ENCODE measurements around the gene RHO. TPM values are rescaled to one million over a fixed set of nuclear protein-coding genes. Genes with fewer than 3 reads are reported as not detected.
"Not testable (repeated sequence)": the region's sequence is repeated elsewhere in the genome, so short reads cannot be mapped to it uniquely, and the experiment has no call there.

Gene RHO
- total and polyA plus RNA-seq, 10 of the 15 experiments (the other 5 are each of a cell fraction or from before 2014, with no cell fraction given), result not detected

DNA sequence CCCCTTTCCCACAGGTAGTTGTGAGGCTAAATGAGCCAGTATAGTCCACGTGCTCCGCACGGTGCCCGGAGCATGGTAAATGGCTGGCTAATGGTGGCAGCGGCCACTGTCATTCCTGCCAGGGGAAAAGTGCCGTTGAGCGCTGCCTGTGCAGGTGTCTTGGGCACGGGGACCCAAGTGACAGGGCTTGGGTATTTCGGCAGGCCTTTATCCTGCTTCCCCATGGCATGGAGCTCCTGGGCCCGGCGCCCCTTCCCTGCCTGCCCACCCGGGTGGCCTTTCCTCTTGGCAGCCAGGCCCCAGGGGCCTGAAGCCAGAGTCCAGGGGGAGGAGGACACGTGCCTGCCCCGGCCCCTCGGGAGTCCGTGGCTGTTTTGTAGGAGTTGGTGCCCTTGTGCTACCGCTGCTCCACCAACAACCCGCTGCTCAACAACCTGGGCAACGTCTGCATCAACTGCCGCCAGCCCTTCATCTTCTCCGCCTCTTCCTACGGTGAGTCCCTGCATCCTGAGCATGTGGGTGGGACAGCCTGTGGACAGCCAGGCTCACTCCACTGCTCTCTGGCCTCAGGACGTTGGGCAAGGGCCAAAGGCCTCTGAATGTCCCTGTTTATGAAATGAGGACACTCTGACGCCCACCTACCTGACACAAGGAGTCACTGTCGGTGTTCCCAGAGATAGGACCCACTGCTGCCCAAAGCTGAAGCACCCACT, 13.2 kb upstream of the RHO start:
- in situ Hi-C loops (cut with MboI); DNase-seq (ENCODE audit: low read depth, low spot score); POLR2A ChIA-PET; H4K20me1 ChIP-seq (ENCODE audit: control insufficient read depth, insufficient read depth); BruUV-seq (replicated peaks); SMC1A ChIA-PET (ENCODE audit: uncharacterized antibody, unreplicated experiment); RAD21 ChIA-PET (ENCODE audit: unreplicated experiment); H3K4me2 ChIP-seq (ENCODE audit: control insufficient read depth, insufficient read depth); CTCF ChIA-PET; intact Hi-C loops (cut with micrococcal nuclease; ENCODE audit: unreplicated experiment); H3K79me2 ChIP-seq (ENCODE audit: control insufficient read depth, insufficient read depth, low read length); H3K9me3 ChIP-seq (replicated peaks; ENCODE audit: control insufficient read depth, insufficient read depth, low read length); H2AFZ ChIP-seq (ENCODE audit: control insufficient read depth, low read depth, low read length); H3K27me3 ChIP-seq (replicated peaks in 1 of 2; ENCODE audit: control insufficient read depth in 2 of 2, insufficient read depth in 2 of 2, low read length in 1 of 2); H3K36me3 ChIP-seq (ENCODE audit: control insufficient read depth in 2 of 2, insufficient read depth in 2 of 2, low read length in 1 of 2); H3K4me3 ChIP-seq; FAIRE-seq; H3K9ac ChIP-seq (ENCODE audit: control insufficient read depth, insufficient read depth, low read length); H3K4me1 ChIP-seq (ENCODE audit: control insufficient read depth, insufficient read depth, low read length); H3K27ac ChIP-seq (ENCODE audit: control insufficient read depth, insufficient read depth); ATAC-seq: not testable (repeated sequence)
- WGBS (ENCODE audit: insufficient coverage, insufficient replicate concordance, low lambda C conversion rate, missing lambda C conversion rate), result 88% methylated on average over 16 of the region's 25 CpGs

DNA sequence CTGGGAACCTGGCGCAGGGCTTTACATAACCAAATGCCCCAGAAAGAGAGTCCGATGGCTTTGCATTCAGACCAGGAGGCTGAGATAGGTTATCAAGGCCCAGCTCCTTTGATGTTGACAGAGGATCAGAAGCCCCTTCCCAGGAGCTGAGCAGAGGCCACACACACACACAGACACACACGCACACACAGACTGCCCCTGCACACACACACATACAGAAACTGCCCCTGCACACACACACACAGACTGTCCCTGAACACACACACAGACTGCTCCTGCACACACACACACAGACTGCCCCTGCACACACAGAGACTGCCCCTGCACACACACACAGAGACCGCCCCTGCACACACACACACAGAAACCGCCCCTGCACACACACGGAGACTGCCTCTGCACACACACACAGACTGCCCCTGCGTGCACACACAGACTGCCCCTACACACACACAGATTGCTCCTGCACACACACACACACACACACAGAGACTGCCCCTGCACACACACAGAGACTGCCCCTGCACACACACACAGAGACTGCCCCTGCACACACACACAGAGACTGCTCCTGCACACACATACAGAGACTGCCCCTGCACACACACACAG, 12.5 kb upstream of the RHO start:
- in situ Hi-C loops (cut with MboI); FAIRE-seq: not testable (repeated sequence)

More for the DNA sequence above, 12.5 kb upstream of the RHO start:
- H3K4me2 ChIP-seq (ENCODE audit: control insufficient read depth, insufficient read depth); H2AFZ ChIP-seq (ENCODE audit: control insufficient read depth, low read depth, low read length); CTCF ChIA-PET; H3K27me3 ChIP-seq (replicated peaks in 1 of 2; ENCODE audit: control insufficient read depth in 2 of 2, insufficient read depth in 2 of 2, low read length in 1 of 2); intact Hi-C loops (cut with micrococcal nuclease; ENCODE audit: unreplicated experiment); H3K4me1 ChIP-seq (ENCODE audit: control insufficient read depth, insufficient read depth, low read length); SMC1A ChIA-PET (ENCODE audit: uncharacterized antibody, unreplicated experiment); RAD21 ChIA-PET (ENCODE audit: unreplicated experiment); POLR2A ChIA-PET; H3K9ac ChIP-seq (ENCODE audit: control insufficient read depth, insufficient read depth, low read length); ATAC-seq; H3K9me3 ChIP-seq (replicated peaks; ENCODE audit: control insufficient read depth, insufficient read depth, low read length); H3K4me3 ChIP-seq; H3K36me3 ChIP-seq (ENCODE audit: control insufficient read depth in 2 of 2, insufficient read depth in 2 of 2, low read length in 1 of 2); H3K79me2 ChIP-seq (ENCODE audit: control insufficient read depth, insufficient read depth, low read length); H4K20me1 ChIP-seq (ENCODE audit: control insufficient read depth, insufficient read depth); H3K27ac ChIP-seq (ENCODE audit: control insufficient read depth, insufficient read depth); DNase-seq (ENCODE audit: low read depth, low spot score); BruUV-seq (replicated peaks): not testable (repeated sequence)
- 83% methylated on average over 6 of the region's 7 CpGs for WGBS (ENCODE audit: insufficient coverage, insufficient replicate concordance, low lambda C conversion rate, missing lambda C conversion rate)

All from GM12878 (cell line).